Measurements from ENCODE around the gene MCC. TPM values are rescaled to one million over a fixed set of nuclear protein-coding genes. Genes with fewer than 3 reads are reported as not detected.
A peak's percentile ranks its signal among the peaks of the same experiment; 100 is the strongest.

The MCC gene
- total RNA-seq, 2 donors from 2014 or later, result 164 to 187 TPM

DNA sequence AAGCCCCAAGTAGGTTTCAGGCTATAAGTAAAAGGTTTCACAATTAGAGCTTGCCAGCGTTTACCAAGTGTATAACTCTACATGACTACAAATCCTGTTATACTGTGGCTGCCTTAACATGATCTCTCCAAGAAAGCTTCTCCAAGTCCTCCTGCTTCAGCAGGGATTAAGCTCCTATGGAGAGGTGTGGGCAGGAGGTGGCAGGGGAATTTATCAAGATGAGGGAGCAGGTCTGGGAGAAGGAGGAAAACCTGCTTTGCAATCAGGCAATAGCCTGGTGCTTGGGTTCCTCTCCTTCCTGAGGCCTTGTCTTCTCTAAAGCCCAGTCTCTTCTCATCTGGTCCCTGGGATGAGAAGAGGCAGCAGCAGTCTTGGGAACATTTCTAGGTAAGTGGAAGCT lies 188.7 kb downstream of the MCC start:
- H3K9ac ChIP-seq (ENCODE audit: extremely low read depth, low read length, poor library complexity, severe bottlenecking), result no peak overlapping the region
- no peak overlapping the region for H3K4me3 ChIP-seq (ENCODE audit: low read length)
- no peaks in the 10 kb centered on the region for H3K27me3 ChIP-seq (ENCODE audit: control insufficient read depth, insufficient read depth, low read length, poor library complexity, severe bottlenecking)
- H3K9me3 ChIP-seq (ENCODE audit: control insufficient read depth, low read length), result no peaks in the 10 kb centered on the region
- no peak for DNase-seq
- H3K36me3 ChIP-seq (ENCODE audit: control insufficient read depth, insufficient read depth, low read length), result no peaks in the 10 kb centered on the region
- no peak for TF ChIP-seq CTCF (conservative IDR thresholded peaks at IDR 0.05)
- no peaks in the 10 kb centered on the region for H3K27me3 Mint-ChIP-seq (ENCODE audit: insufficient read depth)
- peaks cover 4% of the 10 kb centered on the region for H3K4me1 ChIP-seq (ENCODE audit: control insufficient read depth, insufficient read depth, low read length)
- H3K4me3 Mint-ChIP-seq, result no peak overlapping the region
- no peaks in the 10 kb centered on the region for H3K9me3 Mint-ChIP-seq
- H3K4me1 Mint-ChIP-seq, result peaks cover 44% of the 10 kb centered on the region
- H3K27ac ChIP-seq (ENCODE audit: low read depth, low read length), result no peak overlapping the region
- H3K36me3 Mint-ChIP-seq (ENCODE audit: low read depth), result no peaks in the 10 kb centered on the region
- H3K27ac Mint-ChIP-seq, result no peak overlapping the region
- 84 to 100% methylated on average over 1 of the region's 1 CpG for WGBS, 2 experiments (ENCODE audit: insufficient coverage in 1 of 2, insufficient read length in 1 of 2)

DNA sequence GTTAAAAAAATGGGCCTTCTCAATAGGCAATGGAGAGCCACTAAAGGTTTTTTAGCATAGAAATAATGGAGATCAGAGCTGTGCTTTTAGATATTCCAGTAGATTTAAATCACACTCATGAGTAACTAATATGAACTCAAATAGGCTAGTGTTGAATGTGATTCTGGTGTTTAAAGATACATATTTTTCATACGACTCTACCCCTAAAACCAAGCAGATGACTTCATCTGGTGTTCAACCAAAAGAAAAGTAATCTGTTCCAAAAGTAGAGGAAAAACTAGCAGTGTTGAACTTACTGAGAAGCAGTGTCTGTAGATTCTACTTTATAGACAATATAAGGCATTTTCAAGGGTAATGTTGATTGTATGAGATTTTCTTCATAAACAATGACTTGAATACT lies 191.6 kb downstream of the MCC start:
- no peaks in the 10 kb centered on the region for H3K4me1 ChIP-seq (ENCODE audit: control insufficient read depth, insufficient read depth, low read length)
- no peak overlapping the region for H3K27ac Mint-ChIP-seq
- no peak for DNase-seq
- no peak overlapping the region for H3K27ac ChIP-seq (ENCODE audit: low read depth, low read length)
- peaks cover 44% of the 10 kb centered on the region for H3K4me1 Mint-ChIP-seq
- no peaks in the 10 kb centered on the region for H3K36me3 ChIP-seq (ENCODE audit: control insufficient read depth, insufficient read depth, low read length)
- no peaks in the 10 kb centered on the region for H3K9me3 Mint-ChIP-seq
- no peaks in the 10 kb centered on the region for H3K27me3 Mint-ChIP-seq (ENCODE audit: insufficient read depth)
- WGBS, 2 experiments (ENCODE audit: insufficient coverage in 1 of 2, insufficient read length in 1 of 2), result 100% methylated on average over 1 of the region's 1 CpG; no CpG with 5 or more reads in 1 of the 2 experiments
- no peaks in the 10 kb centered on the region for H3K9me3 ChIP-seq (ENCODE audit: control insufficient read depth, low read length)
- no peaks in the 10 kb centered on the region for H3K27me3 ChIP-seq (ENCODE audit: control insufficient read depth, insufficient read depth, low read length, poor library complexity, severe bottlenecking)
- H3K4me3 ChIP-seq (ENCODE audit: low read length), result no peak overlapping the region
- no peaks in the 10 kb centered on the region for H3K36me3 Mint-ChIP-seq (ENCODE audit: low read depth)
- no peak overlapping the region for H3K4me3 Mint-ChIP-seq
- no peak overlapping the region for H3K9ac ChIP-seq (ENCODE audit: extremely low read depth, low read length, poor library complexity, severe bottlenecking)
- TF ChIP-seq CTCF (conservative IDR thresholded peaks at IDR 0.05), result no peak

GRCh38 chr5:113295111-113295539 lies 193.1 kb downstream of the MCC start:
- H3K36me3 Mint-ChIP-seq (ENCODE audit: low read depth), result no peaks in the 10 kb centered on the region
- no peaks in the 10 kb centered on the region for H3K27me3 ChIP-seq (ENCODE audit: control insufficient read depth, insufficient read depth, low read length, poor library complexity, severe bottlenecking)
- H3K9ac ChIP-seq (ENCODE audit: extremely low read depth, low read length, poor library complexity, severe bottlenecking), result peak overlapping the region; percentile 65
- H3K27me3 Mint-ChIP-seq (ENCODE audit: insufficient read depth), result no peaks in the 10 kb centered on the region
- peak overlapping the region; percentile 92 for H3K4me3 ChIP-seq (ENCODE audit: low read length)
- peaks cover 51% of the 10 kb centered on the region for H3K4me1 Mint-ChIP-seq
- no peaks in the 10 kb centered on the region for H3K9me3 ChIP-seq (ENCODE audit: control insufficient read depth, low read length)
- H3K9me3 Mint-ChIP-seq, result no peaks in the 10 kb centered on the region
- no peaks in the 10 kb centered on the region for H3K36me3 ChIP-seq (ENCODE audit: control insufficient read depth, insufficient read depth, low read length)
- H3K27ac ChIP-seq (ENCODE audit: low read depth, low read length), result no peak overlapping the region
- 14 to 25% methylated on average over 2 to 8 of the region's 8 CpGs for WGBS, 2 experiments (ENCODE audit: insufficient coverage in 1 of 2, insufficient read length in 1 of 2)
- H3K4me1 ChIP-seq (ENCODE audit: control insufficient read depth, insufficient read depth, low read length), result peaks cover 12% of the 10 kb centered on the region
- peak overlapping the region; percentile 80 for H3K4me3 Mint-ChIP-seq
- TF ChIP-seq CTCF (conservative IDR thresholded peaks at IDR 0.05), result no peak
- H3K27ac Mint-ChIP-seq, result peak overlapping the region; percentile 81
- no peak for DNase-seq
